NCI-H2227 treated with DMSO at 0.1 percent for 48 hours (cell line): ENCODE results near the gene C18orf32.
"Not testable (repeated sequence)": the region's sequence is repeated elsewhere in the genome, so short reads cannot be mapped to it uniquely, and the experiment has no call there.

Source experiments
- DNase-seq: peaks from one replicate; lab custom pipeline; 2025; lab: John Stamatoyannopoulos, UW

C18orf32 gene

GRCh38 chr18:49500201-49500921 lies 13.3 kb upstream of the C18orf32 start:
- peak; percentile 75 for DNase-seq

DNA sequence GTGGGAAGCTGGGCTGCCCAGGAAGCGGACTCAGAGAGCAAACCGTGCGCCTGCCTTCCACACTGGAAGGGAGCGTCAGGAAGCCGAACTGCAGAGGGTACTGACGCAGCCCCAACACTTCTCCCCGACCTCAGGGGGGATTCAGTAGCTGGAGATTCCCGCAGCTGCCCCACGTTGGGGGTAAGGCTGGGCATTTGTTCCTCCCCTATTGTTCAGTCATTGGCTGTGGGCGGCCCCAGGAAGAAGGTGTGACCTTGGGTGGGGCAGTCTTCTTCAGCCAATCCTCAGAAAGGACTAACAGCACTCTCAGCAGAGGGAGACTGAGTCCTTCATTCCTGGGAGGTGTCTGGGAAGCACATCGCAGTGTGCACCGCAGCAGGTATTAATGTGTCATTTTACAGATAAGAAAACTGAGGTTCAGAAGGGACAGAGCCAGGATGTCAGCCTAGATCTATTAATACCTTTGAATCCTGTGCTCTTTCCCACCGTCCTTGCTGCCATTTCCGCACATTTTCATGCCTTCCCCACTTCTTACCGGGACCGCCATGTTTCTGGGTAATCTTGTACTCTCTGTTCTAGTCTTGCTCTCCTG lies 12.1 kb upstream of the C18orf32 start:
- no peak for DNase-seq

- DNase-seq: no peak
Observed at GRCh38 chr18:49495480-49495879, 8.4 kb upstream of the C18orf32 start.

- no peak for DNase-seq
Observed at GRCh38 chr18:49495076-49495475, 8.0 kb upstream of the C18orf32 start.

- DNase-seq: no peak
Observed at GRCh38 chr18:49494660-49495059, 7.6 kb upstream of the C18orf32 start.

GRCh38 chr18:49492694-49493033 lies 5.6 kb upstream of the C18orf32 start:
- no peak for DNase-seq

DNA sequence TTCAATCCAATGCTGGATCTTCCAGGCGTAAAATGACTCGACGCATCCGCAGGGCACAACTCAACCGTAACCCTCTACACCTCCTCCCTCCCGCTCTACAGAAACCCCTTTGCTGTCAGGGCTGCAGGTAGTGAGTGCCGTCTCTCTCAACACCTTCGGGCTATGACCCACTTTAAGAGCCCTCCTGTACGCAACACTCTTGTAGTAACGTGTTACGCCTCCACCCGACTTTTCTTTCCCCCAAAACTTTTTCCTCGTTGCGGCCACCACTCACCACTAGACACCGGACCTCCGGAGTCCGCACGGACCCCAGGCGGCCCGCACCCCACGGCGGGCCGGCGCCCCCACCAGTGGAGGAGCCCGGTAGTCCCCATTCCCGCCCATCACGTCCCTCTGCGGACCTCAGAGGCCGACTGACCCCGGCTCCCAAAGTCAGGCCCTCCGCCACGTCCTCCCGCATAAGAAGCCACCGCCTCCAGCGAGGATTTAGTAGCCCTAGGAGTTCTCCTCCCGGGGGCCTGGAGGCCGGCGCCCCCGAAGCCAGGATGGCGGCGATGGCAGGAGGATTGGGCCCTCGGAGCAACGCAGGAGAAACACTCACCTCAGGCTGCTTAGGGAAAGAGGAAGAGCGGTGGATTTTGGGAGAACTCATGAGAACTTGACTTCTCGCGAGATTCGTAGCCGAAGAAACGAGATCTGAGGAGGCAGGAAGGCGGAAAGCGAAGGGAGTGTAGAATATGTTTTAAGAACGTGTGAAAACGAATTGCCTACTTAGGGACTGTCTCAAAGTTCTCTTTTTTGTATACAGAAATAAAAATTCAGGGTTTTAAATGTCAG lies 5.0 kb upstream of the C18orf32 start, which contains the start of gene RPL17:
Gene RPL17, minus strand, starts transcription at position 609 of the 837 bp plus-strand sequence.
- DNase-seq: peak; percentile 96

DNA sequence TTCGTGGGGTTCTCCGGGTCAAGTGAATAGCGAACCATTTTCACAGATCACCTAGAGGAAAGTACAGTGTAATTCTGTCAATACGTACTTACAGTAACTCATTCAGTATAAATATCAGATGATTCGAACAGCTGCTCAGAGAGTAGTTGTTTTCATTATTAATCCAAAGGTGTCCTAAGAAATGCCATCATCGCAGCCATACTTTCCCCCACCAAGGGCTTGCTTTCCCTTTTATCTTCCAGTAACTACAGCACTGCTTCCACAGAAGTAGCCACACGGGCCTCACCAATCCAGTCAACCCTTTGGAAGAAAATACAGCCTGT lies 4.5 kb upstream of the C18orf32 start:
- no peak for DNase-seq

DNA sequence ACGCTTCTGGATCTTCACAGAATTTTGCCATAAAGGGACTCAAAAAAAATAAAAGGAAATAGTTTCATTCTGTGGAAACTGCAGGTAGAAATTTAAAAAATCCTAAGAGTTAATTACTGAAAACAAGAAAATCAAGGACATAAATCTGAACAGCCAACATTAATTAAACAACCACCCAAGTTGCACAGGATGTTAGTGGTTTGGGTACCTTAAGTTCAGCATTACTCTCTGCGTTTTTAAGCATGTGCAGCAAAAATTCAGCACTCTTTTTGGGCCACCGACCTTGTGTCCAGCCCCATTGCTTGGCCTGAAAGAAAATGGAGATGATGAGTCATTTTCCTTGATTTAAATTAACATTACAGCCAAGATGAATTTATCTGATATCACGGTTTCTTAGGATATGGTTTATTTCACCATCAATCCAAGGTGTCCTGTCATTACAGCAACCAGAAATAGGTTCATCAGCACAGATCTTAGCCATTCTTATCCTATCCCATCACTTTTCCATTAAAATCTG lies 3.3 kb upstream of the C18orf32 start:
- no peak for DNase-seq

DNA sequence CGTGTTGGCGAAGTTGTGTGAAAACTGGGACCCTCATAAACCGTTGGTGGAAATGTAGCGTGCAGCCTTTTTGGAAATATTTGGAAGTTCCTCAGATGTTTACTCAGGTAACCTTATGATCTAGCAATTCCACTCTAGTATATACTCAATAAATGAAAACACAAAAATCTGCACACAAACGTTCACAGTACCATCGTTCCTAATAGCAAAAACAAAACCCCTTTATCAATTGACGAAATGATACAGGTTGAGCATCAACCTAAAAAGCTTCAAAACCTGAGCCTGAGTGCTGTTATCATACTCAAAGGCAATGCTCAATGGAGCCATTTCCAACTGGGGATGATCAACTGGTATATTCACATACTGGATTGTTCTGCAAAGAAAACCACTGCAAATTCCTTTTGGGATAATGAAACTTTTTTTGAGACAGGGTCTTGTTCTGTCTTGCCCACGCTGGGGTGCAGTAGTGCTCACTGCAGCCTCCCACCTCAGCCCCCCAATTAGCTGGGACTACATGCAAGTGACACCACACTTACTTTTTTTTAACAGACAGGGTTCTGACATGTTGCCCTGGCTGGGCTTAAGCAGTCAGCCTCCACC lies 777 bp upstream of the C18orf32 start:
- no peak for DNase-seq

GRCh38 chr18:49486606-49486952 lies 455 bp downstream of the C18orf32 start:
- no peak for DNase-seq

DNA sequence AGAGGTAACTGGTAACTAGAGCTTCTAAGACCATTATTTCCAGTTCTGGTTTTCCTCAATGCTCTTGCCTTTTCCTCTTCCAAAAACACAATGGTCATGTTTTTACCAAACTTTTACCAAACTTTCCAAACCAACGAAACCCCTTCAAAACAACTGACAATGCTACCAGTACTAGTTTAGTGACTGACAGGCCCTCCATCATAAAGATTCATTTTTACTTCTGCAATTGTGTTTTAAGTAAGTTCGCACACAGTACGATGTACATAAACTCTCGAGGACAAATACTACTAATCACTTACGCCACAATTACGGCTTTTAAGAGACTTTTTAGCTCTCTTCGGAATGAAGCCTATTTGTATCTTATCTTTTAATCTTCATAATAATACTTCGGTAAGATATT lies 900 bp downstream of the C18orf32 start:
- no peak for DNase-seq

DNA sequence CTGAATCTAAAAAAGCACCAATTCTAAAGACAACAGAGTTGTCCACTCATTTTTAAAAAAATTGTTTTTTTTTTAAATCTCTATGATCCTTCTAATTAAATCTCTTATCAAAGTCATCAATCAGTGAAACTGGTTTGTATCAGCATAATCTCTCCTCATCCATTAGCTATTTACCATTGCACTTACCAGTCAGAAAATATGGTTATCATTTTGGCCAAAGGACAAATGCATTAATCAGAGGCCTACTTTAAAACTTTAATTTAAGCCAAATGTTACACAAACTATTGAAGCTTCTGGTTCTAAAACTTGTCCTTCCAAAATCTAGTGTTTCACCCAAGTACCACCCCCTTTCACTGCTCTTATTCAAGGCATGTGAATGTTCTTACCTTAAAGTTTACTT lies 3.8 kb downstream of the C18orf32 start:
- no peak for DNase-seq

DNA sequence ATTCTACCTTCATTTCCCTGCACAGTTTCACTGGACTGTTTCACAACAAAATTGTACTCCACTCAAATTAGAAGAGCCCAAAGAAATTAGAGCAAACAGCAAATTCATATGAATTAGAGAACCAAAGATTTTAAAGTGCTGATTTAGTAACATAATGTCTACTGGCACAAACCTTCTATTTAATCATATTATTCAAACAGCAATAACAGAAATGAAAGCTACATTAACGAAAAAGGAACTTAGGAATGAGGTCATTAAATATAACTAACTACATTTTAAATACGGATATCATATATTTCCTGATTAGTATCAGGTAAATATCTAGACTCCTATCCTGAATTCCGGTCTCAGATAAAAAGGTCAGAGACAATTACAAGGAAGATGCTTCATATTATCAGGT lies 5.1 kb downstream of the C18orf32 start:
- no peak for DNase-seq

- DNase-seq: no peak
Observed at GRCh38 chr18:49481317-49481716, 5.7 kb downstream of the C18orf32 start.

GRCh38 chr18:49479381-49480137 lies 7.5 kb downstream of the C18orf32 start:
- no peak for DNase-seq

DNA sequence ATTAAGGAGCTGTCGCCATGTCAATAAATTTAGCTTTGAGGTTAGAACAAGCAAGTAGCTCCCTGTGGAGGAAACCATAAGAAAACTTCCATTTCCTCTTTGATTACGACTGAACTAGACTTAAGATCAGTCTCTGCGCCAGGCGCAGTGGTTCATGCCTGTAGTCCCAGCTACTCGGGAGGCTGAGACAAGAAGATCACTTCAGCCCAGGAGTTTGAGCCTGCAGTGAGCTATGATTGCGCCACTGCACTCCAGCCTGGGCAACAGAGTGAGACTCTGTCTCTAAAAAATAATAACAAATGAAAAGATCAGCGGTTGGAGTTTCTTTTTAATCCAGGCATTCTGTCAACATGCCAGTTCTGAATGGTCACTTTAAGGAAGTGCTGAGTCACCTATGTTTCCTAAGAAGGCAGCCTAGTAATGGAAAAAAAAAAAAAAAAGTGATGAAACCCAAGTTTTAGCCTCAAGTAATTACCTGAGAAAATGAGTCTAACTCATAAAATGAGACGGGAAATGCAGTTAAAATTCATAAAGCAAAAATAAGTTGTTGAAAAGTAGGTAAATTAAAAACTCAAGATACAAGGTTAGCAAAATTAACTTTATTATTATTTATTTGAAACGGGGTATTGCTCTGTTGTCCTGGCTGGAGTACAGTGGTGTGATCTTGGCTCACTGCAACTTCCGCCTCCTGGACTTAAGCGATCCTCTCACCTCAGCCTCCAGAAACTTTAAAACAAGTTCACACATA lies 10.2 kb downstream of the C18orf32 start:
- DNase-seq: no peak

GRCh38 chr18:49474935-49475334 lies 12.1 kb downstream of the C18orf32 start:
- DNase-seq: not testable (repeated sequence)

DNA sequence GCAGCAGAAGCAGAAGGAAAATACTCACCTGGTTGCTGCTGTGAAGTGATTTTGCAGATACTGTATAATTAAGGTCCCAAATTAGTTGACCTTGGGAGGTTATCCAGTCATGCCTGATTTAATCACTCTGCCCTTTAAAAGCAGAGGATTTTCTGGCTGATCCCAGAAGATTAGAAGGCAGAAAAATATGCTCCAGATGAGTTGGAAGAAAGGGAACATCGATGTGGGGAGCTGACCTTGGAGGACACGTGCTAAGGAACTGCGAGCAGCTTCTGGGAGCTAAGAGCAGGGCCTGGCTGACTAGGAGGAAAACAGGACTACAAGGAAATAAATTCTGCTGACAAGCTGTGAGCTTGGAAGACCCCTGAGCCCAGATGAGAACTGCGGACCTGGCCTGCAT lies 13.3 kb downstream of the C18orf32 start:
- peak; percentile 45 for DNase-seq

GRCh38 chr18:49472459-49472858 lies 14.6 kb downstream of the C18orf32 start:
- DNase-seq: no peak

GRCh38 chr18:49471532-49471931 lies 15.5 kb downstream of the C18orf32 start:
- DNase-seq: no peak
